ENCODE measurements around the gene KCTD6.

GRCh38 chr3:58536501-58537411 lies 44.9 kb downstream of the KCTD6 start, which contains the start of gene ACOX2:
- TF ChIP-seq CTCF (IDR thresholded peaks at IDR 0.05) = no peak
- TF ChIP-seq POLR2A (IDR thresholded peaks at IDR 0.05) = no peak

All from suprapubic skin (tissue), 3 donors.